HCT116 (cell line): Measurements from ENCODE around the gene CTNND2. TPM values are rescaled to one million over a fixed set of nuclear protein-coding genes. Genes with fewer than 3 reads are reported as not detected.

Experiments used
- ATAC-seq: fragments of 200-7000 bp; cut with Tn5 transposase; 2 replicates; pipeline ENCODE4 v1.9.1; 2020; ENCODE audit warnings: mild to moderate bottlenecking, moderate library complexity
- BruUV-seq: library from RNA; stranded (reverse); fragments of 400-500 nt; replicated peaks from 2 replicates; lab custom pipeline; 2021; lab: Mats Ljungman, UMichigan
- CTCF ChIA-PET: fragments of 300-600 bp; sonication (Branson Sonifier 250); formaldehyde crosslinking; loops from one replicate; lab custom pipeline; 2021; ENCODE audit warnings: antibody characterized with exemption; lab: Charles Lee
- POLR2A ChIA-PET: fragments of 300-600, 350-600 bp; sonication (Branson Sonifier 250); formaldehyde crosslinking; loops from one replicate; lab custom pipeline; 2021; ENCODE audit warnings: antibody characterized with exemption; lab: Charles Lee
- RAD21 ChIA-PET, 2 experiments: fragments of 300-600 bp; sonication (Branson Sonifier 250); formaldehyde crosslinking; loops; one replicate each; lab custom pipeline; 2023; ENCODE audit warnings: low total read pairs in 2 of 2; ENCODE audit not compliant: uncharacterized antibody in 2 of 2, unreplicated experiment in 2 of 2, low non-redundant PET in 1 of 2; lab: Charles Lee
- DNase-seq: peaks from one replicate; pipeline ENCODE4 v3.0.0-alpha.2; 2010; ENCODE audit warnings: low read depth, low spot score
- H2AFZ ChIP-seq: fragments of 200-600 bp; shearing (Covaris generic), sonication (generic); 2 replicates; pipeline ENCODE4 v1.6.1; 2017; ENCODE audit warnings: low read depth, mixed run types, mixed read lengths, antibody characterized with exemption, low read length; ENCODE audit not compliant: poor library complexity, severe bottlenecking
- H3K27ac ChIP-seq: 2 replicates; pipeline ENCODE4 v1.5.1; 2012; ENCODE audit warnings: low read depth, low read length
- H3K27me3 ChIP-seq: fragments of 200-600 bp; sonication (generic); 2 replicates; pipeline ENCODE4 v1.6.1; 2016; ENCODE audit warnings: mixed run types, low read length, mixed read lengths; ENCODE audit not compliant: insufficient read depth
- H3K36me3 ChIP-seq, 2 experiments: fragments of 200-500 bp in 1 of 2; fragments of 200-600 bp in 1 of 2; sonication (Bioruptor generic) in 1 of 2; sonication (generic) in 1 of 2; 2 replicates each; pipeline versions ENCODE4 v1.5.1 to v1.6.1; 2014 to 2016; ENCODE audit warnings: low read length in 2 of 2, inconsistent platforms in 1 of 2, mixed read lengths in 1 of 2, mixed run types in 1 of 2; ENCODE audit not compliant: insufficient read depth in 2 of 2, control insufficient read depth in 1 of 2
- H3K4me1 ChIP-seq, 2 experiments: fragments of 200-600 bp in 1 of 2; sonication (generic) in 1 of 2; 2 replicates each; pipeline versions ENCODE4 v1.5.1 to v1.6.1; 2012 to 2017; ENCODE audit warnings: low read length in 2 of 2, inconsistent platforms in 1 of 2, mild to moderate bottlenecking in 1 of 2, mixed read lengths in 1 of 2, mixed run types in 1 of 2, moderate library complexity in 1 of 2; ENCODE audit not compliant: insufficient read depth in 2 of 2, control insufficient read depth in 1 of 2
- H3K4me2 ChIP-seq: fragments of 200-600 bp; sonication (generic); 2 replicates; pipeline ENCODE4 v1.6.1; 2017; ENCODE audit warnings: mixed run types, low read length, mixed read lengths
- H3K4me3 ChIP-seq, 2 experiments: fragments of 200-600 bp in 1 of 2; sonication (generic) in 1 of 2; replicated peaks in 1 of 2; 2 replicates each; pipeline ENCODE4 v1.5.1; 2011 to 2016; ENCODE audit warnings: low read length in 2 of 2, control low read depth in 1 of 2, low read depth in 1 of 2, mild to moderate bottlenecking in 1 of 2, mixed read lengths in 1 of 2, mixed run types in 1 of 2
- H3K79me2 ChIP-seq: fragments of 200-600 bp; sonication (generic); 2 replicates; pipeline ENCODE4 v1.6.1; 2017; ENCODE audit warnings: mild to moderate bottlenecking, mixed run types, low read length, moderate library complexity, mixed read lengths; ENCODE audit not compliant: insufficient read depth
- H3K9ac ChIP-seq: fragments of 200-600 bp; sonication (generic); 2 replicates; pipeline ENCODE4 v1.6.1; 2016; ENCODE audit warnings: low read length, mixed read lengths
- H3K9me2 ChIP-seq: fragments of 200-600 bp; sonication (generic), shearing (Covaris generic); 2 replicates; pipeline ENCODE4 v1.6.1; 2017; ENCODE audit warnings: mixed run types, mild to moderate bottlenecking, moderate library complexity; ENCODE audit not compliant: insufficient read depth
- H3K9me3 ChIP-seq, 2 experiments: fragments of 200-500 bp in 1 of 2; fragments of 200-600 bp in 1 of 2; sonication (Bioruptor generic) in 1 of 2; sonication (generic) in 1 of 2; 2 replicates each; pipeline ENCODE4 v1.6.1; 2014 to 2017; ENCODE audit warnings: low read length in 2 of 2, mixed read lengths in 2 of 2, inconsistent platforms in 1 of 2, low read depth in 1 of 2, mild to moderate bottlenecking in 1 of 2, mixed run types in 1 of 2, moderate library complexity in 1 of 2; ENCODE audit not compliant: control insufficient read depth in 1 of 2, insufficient read depth in 1 of 2
- H4K20me1 ChIP-seq: fragments of 200-600 bp; sonication (generic), shearing (Covaris generic); 2 replicates; pipeline ENCODE4 v1.6.1; 2017; ENCODE audit warnings: mixed run types, mild to moderate bottlenecking, moderate library complexity; ENCODE audit not compliant: insufficient read depth
- CBX3 ChIP-seq: IDR thresholded peaks from 2 replicates; pipeline ENCODE4 v1.6.1; 2012; ENCODE audit warnings: low read depth
- CEBPB ChIP-seq: IDR thresholded peaks from 2 replicates; pipeline ENCODE4 v1.6.1; 2012; ENCODE audit warnings: low read depth
- EGR1 ChIP-seq: IDR thresholded peaks from 2 replicates; pipeline ENCODE4 v1.6.1; 2012; ENCODE audit warnings: low read depth
- EZH2 ChIP-seq: fragments of 200-600 bp; sonication (generic); IDR thresholded peaks from 2 replicates; pipeline ENCODE4 v1.6.1; 2017; ENCODE audit warnings: antibody characterized with exemption, mixed run types
- EZH2phosphoT487 ChIP-seq: fragments of 200-600 bp; IDR thresholded peaks from 2 replicates; pipeline ENCODE4 v1.6.1; 2018; ENCODE audit warnings: antibody characterized with exemption, borderline replicate concordance
- FOSL1 ChIP-seq: IDR thresholded peaks from 2 replicates; pipeline ENCODE4 v1.6.1; 2012; ENCODE audit warnings: low read depth
- JUND ChIP-seq: IDR thresholded peaks from 2 replicates; pipeline ENCODE4 v1.6.1; 2012
- POLR2A ChIP-seq: IDR thresholded peaks from 2 replicates; pipeline ENCODE4 v1.7.0; 2011; ENCODE audit warnings: borderline replicate concordance; ENCODE audit not compliant: insufficient read depth, insufficient read length; ENCODE audit errors: extremely low read depth
- RAD21 ChIP-seq: IDR thresholded peaks from 2 replicates; pipeline ENCODE4 v1.6.1; 2012; ENCODE audit warnings: low read depth, mild to moderate bottlenecking
- SIN3A ChIP-seq: IDR thresholded peaks from 2 replicates; pipeline ENCODE4 v1.6.1; 2012; ENCODE audit warnings: low read depth
- SP1 ChIP-seq: IDR thresholded peaks from 2 replicates; pipeline ENCODE4 v1.6.1; 2012; ENCODE audit warnings: low read depth
- SRF ChIP-seq: IDR thresholded peaks from 2 replicates; pipeline ENCODE4 v1.6.1; 2012; ENCODE audit warnings: low read depth
- TCF7L2 ChIP-seq: IDR thresholded peaks from 2 replicates; pipeline ENCODE4 v1.7.0; 2011; ENCODE audit warnings: borderline replicate concordance, inconsistent platforms; ENCODE audit not compliant: insufficient read depth, insufficient read length; ENCODE audit errors: extremely low read depth
- ZBTB33 ChIP-seq: IDR thresholded peaks from 2 replicates; pipeline ENCODE4 v1.6.1; 2011; ENCODE audit warnings: mild to moderate bottlenecking, low read length, moderate library complexity; ENCODE audit not compliant: insufficient replicate concordance; ENCODE audit errors: extremely low read depth
- ZFX ChIP-seq: fragments of 450-650 bp; IDR thresholded peaks from 2 replicates; pipeline ENCODE4 v1.6.1; 2017
- intact Hi-C: fragments of 100-400 bp; cut with micrococcal nuclease; formaldehyde crosslinking; loops from 2 replicates; pipeline ENCODE4 v1.10.0; 2022
- total RNA-seq: library from RNA; stranded (reverse); gene quantifications from one replicate; pipeline ENCODE4 v1.2.1, GENCODE V29; 2021; ENCODE audit not compliant: unreplicated experiment
- TF ChIP-seq, protein P1 (sequence below): IDR thresholded peaks from 2 replicates; pipeline ENCODE4 v1.6.1; 2012; ENCODE audit warnings: low read depth
- TF ChIP-seq, protein P2 (sequence below): IDR thresholded peaks from 2 replicates; pipeline ENCODE4 v1.6.1; 2012
- TF ChIP-seq, protein P3 (sequence below): IDR thresholded peaks from 2 replicates; pipeline ENCODE4 v1.6.1; 2012

Gene CTNND2
- total RNA-seq, 1 experiment from 2014 or later = not detected

DNA sequence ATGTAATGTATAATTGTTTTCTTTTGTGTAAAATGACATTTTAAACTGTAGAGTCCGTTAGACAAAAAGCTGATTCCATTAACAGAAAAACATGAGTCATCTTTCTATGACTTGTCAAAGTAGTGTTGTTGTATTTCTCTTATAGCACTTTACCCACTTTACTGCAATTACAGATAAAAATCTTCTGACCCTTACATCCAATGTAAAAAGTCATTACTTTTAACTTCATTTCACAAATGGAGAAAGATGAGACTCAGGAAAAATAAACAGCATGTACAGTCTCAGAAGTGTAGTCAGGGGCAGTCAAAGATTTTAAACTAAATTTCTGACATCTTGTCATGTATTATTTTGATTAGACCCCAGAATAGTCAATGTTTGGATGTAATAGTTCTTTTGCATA is 146.6 kb downstream of the CTNND2 start:
- POLR2A ChIA-PET = no interaction called here

More for the DNA sequence above, 146.6 kb downstream of the CTNND2 start:
- ATAC-seq (no peak), DNase-seq (no peak)
- Histone ChIP-seq H4K20me1 (no peaks in the 10 kb centered on the region), H3K79me2 (no peaks in the 10 kb centered on the region), H3K4me1 (no peaks in the 10 kb centered on the region), H3K27me3 (no peaks in the 10 kb centered on the region), H3K9me2 (no peaks in the 10 kb centered on the region), H3K4me3 (no peak overlapping the region), H3K9me3 (peaks cover 10 to 16% of the 10 kb centered on the region in 2 experiments; a peak in 2 of 4 replicates), H3K27ac (no peak overlapping the region), H3K4me2 (no peak overlapping the region), H2AFZ (no peak overlapping the region), H3K36me3 (no peaks in the 10 kb centered on the region), H3K9ac (no peak overlapping the region)
- intact Hi-C loops = no loop called here
- ChIA-PET CTCF (no interaction called here), RAD21 (no interaction called here)
- TF ChIP-seq ZFX = no peak
- TF ChIP-seq ZBTB33 = no peak
- no peak for TF ChIP-seq FOSL1
- TF ChIP-seq EGR1 = no peak
- TF ChIP-seq SIN3A = no peak
- no peak for TF ChIP-seq CEBPB
- TF ChIP-seq, protein P1, sequence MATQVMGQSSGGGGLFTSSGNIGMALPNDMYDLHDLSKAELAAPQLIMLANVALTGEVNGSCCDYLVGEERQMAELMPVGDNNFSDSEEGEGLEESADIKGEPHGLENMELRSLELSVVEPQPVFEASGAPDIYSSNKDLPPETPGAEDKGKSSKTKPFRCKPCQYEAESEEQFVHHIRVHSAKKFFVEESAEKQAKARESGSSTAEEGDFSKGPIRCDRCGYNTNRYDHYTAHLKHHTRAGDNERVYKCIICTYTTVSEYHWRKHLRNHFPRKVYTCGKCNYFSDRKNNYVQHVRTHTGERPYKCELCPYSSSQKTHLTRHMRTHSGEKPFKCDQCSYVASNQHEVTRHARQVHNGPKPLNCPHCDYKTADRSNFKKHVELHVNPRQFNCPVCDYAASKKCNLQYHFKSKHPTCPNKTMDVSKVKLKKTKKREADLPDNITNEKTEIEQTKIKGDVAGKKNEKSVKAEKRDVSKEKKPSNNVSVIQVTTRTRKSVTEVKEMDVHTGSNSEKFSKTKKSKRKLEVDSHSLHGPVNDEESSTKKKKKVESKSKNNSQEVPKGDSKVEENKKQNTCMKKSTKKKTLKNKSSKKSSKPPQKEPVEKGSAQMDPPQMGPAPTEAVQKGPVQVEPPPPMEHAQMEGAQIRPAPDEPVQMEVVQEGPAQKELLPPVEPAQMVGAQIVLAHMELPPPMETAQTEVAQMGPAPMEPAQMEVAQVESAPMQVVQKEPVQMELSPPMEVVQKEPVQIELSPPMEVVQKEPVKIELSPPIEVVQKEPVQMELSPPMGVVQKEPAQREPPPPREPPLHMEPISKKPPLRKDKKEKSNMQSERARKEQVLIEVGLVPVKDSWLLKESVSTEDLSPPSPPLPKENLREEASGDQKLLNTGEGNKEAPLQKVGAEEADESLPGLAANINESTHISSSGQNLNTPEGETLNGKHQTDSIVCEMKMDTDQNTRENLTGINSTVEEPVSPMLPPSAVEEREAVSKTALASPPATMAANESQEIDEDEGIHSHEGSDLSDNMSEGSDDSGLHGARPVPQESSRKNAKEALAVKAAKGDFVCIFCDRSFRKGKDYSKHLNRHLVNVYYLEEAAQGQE = no peak
- no peak for TF ChIP-seq CBX3
- TF ChIP-seq, protein P2, sequence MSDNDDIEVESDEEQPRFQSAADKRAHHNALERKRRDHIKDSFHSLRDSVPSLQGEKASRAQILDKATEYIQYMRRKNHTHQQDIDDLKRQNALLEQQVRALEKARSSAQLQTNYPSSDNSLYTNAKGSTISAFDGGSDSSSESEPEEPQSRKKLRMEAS = no peak
- no peak for TF ChIP-seq JUND
- no peak for TF ChIP-seq TCF7L2
- TF ChIP-seq EZH2phosphoT487 = no peak
- TF ChIP-seq EZH2 = no peak
- TF ChIP-seq RAD21 = no peak
- TF ChIP-seq, protein P3, sequence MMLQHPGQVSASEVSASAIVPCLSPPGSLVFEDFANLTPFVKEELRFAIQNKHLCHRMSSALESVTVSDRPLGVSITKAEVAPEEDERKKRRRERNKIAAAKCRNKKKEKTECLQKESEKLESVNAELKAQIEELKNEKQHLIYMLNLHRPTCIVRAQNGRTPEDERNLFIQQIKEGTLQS = no peak
- no peak for TF ChIP-seq POLR2A
- no peak for TF ChIP-seq SP1
- TF ChIP-seq SRF = no peak
- BruUV-seq = no TSS peak
